Renal cortex interstitium (tissue), 11 donors: ENCODE results near the gene ZNF771. TPM values are rescaled to one million over a fixed set of nuclear protein-coding genes. Genes with fewer than 3 reads are reported as not detected.
A peak's percentile ranks its signal among the peaks of the same experiment; 100 is the strongest.
"Not testable (repeated sequence)": the region's sequence is repeated elsewhere in the genome, so short reads cannot be mapped to it uniquely, and the experiment has no call there.

ENCODE experiments used
- DNase-seq, 11 donors: peaks; one replicate each; pipeline ENCODE4 v3.0.0-alpha.2; 2013; ENCODE audit warnings: low read depth in 9 of 11, low spot score in 4 of 11; ENCODE audit errors: extremely low read depth in 1 of 11
- polyA plus RNA-seq, 3 donors: library from polyadenylated mRNA; unstranded; fragments of 120-200 nt; gene quantifications; one replicate each; pipeline ENCODE4 v1.2.1, GENCODE V29; 2013; ENCODE audit not compliant: insufficient read length in 3 of 3

Gene ZNF771
- polyA plus RNA-seq, 3 donors, result 4.7 to 9.2 (median 7.2) TPM

DNA sequence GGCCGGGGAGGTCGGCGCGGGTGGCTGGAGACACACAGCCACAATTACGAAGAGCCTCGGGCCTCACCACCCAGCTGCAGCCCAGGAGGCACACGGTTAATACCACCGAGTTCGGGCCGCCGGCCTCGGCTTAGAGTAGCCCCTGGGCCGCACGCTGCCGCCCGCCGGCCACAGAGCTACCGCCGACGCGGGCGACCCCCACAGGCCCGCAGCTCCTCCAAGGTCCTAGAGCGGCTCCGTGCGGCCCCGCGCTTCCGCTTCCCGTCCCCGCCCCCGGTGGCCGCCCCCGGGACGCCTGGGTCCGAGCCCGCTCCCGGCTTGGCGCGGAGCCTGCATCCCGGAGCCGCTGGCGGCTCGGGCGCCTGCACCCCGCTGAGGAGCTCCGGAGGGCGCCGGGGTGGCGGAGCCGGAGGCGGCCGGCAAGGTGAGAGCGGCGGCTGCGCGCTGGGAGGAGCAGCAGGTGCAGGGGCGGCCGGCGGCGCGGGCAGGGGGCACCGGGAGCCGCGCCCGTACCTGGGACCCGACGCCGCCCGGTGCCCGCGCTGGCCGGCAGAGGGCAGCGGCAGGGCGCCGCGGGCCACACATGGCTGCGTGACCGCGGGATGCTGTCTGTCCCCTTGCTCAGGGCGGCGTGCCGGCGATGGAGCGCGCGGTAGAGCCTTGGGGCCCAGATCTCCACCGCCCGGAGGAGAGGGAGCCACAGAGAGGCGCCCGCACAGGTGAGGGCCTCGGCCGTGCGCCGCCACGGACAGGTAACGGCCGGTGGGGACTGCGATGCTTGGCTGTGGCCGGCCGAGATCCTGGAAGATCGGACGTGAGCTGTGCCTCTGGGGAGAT, 12.0 kb upstream of the ZNF771 start, which contains the start of gene ZNF48:
ZNF48 (plus strand) TSS at position 266 of the 837 bp plus-strand sequence; CDS start at position 641, 375 bp downstream.
- peak in 9 of 11 donors; percentile 83 to 93 (median 90) for DNase-seq

DNA sequence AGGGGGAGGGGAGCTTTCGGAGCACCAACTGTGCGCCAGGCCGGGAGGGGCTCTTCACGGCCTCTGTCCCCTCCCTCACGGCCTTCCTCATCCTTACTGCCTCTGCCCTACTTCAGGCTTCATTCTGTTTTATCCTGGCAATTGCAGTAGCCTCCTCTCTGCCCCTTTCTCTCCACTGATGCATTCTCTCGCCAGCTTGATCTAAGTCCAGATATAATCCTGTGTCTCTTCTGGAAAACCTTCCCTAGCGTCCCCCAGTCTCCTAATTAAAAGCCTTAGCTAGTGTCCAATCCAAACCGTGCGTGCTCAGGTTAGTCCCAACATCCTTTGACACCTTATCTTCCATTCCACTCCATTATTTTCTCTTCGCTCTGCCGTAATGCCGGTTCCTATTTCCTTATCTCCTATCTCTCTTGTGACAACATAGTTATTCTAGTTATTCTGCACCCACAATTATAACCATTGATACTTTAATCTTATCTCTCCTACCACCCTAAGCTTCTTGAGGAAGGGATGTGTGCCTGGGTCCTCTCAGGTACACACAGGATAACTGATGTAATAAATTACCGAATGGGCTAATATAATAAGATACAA, 11.3 kb upstream of the ZNF771 start:
- DNase-seq, result no peak

DNA sequence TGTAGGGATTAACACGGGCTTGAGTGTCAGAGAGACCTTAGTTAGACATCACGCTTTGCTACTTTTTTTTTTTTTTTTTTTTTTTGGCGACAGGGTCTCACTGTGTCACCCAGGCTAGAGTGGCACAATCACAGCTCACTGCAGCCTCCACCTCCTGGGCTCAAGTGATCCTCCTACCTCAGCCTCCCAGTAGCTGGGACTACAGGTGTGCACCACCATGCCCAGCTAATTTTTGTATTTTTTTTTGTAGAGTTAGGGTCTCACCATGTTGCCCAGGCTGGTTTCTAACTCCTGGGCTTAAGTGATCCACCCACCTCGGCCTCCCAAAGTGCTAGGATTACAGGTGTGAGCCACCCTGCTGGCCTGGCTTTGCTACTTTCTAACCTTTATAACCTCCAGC, 10.8 kb upstream of the ZNF771 start:
- DNase-seq, result not testable (repeated sequence)

DNA sequence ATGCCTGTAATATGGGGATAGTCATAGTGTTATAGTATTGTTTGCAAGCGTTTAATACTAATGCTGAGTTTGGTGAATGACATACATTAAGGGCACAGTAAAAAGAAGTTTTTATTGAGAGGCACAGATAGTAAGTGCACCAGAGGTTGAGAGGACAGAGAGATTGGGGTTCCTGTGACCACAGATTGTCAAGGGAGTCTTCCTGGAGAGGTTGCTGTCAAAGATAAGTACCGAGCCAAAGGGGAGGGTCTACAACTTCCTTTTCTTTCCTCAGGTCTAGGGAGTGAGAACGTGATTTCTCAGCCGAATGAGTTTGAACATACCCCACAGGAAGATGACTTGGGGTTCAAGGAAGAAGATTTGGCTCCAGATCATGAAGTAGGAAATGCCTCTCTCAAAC, 10.3 kb upstream of the ZNF771 start:
- no peak for DNase-seq

DNA sequence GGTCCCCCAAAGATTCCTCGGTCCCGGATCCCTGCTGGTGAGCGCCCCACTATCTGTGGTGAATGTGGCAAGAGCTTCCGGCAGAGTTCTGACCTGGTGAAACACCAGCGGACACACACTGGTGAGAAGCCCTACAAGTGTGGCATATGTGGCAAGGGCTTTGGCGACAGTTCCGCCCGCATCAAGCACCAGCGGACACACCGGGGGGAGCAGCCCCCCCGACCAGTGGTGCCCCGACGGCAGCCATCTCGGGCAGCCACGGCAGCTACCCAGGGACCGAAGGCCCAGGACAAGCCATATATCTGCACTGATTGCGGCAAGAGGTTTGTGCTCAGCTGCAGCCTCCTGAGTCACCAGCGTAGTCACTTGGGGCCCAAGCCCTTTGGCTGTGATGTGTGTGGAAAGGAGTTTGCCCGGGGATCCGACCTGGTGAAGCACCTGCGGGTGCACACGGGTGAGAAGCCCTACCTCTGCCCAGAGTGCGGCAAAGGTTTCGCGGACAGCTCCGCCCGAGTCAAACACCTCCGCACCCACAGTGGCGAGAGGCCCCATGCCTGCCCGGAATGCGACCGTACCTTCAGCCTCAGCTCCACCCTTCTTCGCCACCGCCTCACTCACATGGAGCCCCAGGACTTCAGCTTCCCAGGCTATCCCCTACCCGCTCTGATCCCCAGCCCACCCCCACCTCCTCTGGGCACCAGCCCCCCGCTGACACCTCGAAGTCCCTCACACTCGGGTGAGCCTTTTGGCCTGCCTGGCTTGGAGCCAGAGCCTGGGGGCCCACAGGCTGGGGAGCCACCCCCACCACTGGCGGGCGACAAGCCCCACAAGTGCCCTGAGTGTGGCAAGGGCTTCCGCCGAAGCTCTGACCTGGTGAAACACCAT, 9.4 kb upstream of the ZNF771 start:
- no peak for DNase-seq

DNA sequence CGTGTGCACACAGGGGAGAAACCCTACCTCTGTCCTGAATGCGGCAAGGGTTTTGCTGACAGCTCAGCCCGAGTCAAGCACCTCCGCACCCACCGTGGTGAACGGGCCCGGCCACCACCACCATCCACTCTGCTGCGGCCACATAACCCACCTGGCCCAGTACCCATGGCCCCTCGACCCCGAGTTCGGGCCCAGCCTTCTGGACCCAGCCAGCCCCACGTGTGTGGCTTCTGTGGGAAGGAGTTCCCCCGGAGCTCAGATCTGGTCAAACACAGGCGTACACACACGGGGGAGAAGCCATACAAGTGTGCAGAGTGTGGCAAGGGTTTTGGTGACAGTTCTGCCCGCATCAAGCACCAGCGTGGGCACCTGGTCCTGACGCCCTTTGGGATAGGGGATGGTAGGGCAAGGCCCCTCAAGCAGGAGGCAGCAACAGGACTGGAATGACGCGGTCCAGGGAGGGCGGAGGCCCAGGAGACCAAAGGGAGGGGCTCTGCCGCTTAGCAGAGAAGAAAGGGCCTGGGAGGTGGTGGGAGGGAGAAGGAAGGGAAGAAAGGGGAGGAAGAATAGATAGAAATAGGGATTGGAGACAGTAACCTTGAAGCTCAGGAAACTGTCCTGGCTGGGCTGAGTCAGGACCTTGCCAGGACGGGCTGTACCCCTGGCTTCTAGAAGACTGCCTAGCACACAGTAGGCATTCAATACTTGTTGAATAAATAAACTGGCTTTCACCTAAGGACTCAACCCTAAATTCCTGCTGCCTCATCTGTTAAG, 8.6 kb upstream of the ZNF771 start:
- DNase-seq, result no peak

DNA sequence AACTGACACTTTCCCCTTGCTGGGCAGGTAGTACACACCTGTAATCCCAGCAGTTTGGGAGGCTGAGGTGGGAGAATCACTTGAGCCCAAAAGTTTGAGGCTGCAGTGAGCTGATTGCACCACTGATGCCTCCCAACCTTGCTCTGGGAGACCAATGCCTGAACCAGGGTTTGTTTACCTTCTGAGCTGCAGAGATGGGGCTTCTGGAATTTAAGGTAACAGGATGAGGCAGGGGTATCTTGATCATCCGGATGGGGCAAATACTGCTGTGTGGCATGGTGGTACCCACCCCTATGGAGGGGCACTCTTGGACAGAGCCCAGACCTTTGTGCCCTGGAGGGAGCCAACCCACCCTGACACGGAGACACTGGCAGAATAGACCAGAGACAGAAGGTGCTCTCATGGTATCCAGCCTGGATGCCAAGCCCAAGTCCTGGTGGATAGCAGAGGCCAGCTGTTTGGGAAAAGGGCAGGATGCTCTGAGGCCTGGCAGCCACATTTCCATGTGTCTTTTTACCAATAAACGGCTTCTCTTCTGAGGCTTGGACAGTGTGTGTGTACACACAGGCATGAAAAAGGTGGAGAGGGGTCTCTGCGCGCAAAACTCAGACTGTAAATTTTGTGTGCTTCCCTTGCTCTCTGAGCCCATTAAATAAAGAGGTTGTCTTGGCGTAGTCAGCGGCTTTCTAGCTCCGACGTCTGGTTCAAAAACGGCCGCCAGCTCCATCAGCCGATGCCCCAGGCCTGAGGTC, 7.8 kb upstream of the ZNF771 start:
- no peak for DNase-seq

DNA sequence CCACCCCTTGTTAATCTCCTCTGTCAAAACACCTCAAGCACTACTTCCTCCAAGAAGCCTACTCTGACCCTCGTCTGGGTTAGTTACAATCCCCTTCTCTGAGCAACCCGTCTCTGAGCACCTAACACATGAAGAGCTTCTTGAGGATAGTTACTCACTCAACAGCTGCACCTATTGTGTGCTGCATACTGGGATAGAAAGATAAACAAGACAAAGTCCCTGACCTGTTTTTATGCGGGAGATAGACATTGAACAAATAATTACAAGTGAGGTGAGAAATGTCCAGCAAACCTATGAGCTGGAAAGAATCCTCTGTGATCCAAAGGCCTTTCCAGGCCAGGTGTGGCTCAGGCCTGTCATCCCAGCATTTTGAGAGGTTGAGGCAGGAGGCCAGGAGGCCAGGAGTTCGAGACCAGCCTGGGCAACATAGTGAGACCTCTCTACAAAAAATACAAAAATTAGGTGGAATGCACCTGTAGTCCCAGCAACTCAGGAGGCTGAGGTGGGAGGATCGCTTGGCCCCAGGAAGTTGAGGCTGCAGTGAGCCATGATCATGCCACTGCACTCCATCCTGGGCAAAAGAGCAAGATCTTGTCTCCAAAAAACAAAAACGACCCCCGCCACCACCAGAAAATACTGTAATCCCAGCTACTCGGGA, 5.5 kb upstream of the ZNF771 start:
- no peak for DNase-seq

DNA sequence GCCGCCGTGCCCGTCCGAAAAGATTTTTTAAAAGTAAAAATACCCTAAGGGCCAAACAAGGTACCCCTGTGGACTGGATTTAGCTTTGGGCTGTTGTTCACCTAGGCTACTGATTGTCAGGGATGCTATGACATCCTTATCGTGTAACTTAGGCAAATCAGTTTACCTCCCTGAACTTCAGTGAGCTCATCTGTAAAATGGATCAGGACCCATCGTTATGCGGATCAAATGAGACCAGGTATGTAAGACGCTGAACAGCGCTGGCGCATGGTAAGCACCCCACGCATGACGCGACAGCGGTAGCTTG, 658 bp upstream of the ZNF771 start:
- no peak for DNase-seq

DNA sequence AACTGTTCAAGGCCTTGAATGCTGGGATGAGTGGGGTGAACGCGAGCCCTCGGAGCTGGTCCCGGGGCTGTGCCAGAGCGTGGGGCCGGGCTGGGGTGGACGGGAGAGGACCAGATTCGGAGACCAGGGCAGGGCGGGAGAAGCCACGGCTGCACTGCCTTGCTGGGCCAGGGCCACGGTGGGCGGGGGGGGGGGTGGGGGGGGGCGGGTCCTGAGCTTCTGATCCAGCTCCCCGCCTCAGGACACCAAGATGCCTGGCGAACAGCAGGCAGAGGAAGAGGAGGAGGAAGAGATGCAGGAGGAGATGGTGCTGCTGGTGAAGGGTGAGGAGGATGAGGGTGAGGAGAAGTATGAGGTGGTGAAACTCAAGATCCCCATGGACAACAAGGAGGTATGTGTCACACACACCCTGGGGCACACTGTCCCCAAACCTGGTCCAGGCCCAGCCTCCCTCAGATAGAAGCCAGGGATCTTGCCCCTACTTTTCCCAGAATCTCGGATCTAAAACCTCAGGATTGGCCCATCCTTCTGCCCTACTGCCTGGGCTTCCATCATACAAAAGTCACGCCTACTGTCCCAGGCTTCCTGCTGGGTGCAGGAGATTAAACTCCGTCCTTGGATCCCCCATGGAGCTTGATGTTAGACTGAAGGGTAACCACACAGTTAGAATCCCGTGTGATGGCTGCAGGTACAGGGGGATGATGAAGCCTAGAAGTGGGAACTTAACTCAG, 563 bp downstream of the ZNF771 start:
- no peak for DNase-seq

DNA sequence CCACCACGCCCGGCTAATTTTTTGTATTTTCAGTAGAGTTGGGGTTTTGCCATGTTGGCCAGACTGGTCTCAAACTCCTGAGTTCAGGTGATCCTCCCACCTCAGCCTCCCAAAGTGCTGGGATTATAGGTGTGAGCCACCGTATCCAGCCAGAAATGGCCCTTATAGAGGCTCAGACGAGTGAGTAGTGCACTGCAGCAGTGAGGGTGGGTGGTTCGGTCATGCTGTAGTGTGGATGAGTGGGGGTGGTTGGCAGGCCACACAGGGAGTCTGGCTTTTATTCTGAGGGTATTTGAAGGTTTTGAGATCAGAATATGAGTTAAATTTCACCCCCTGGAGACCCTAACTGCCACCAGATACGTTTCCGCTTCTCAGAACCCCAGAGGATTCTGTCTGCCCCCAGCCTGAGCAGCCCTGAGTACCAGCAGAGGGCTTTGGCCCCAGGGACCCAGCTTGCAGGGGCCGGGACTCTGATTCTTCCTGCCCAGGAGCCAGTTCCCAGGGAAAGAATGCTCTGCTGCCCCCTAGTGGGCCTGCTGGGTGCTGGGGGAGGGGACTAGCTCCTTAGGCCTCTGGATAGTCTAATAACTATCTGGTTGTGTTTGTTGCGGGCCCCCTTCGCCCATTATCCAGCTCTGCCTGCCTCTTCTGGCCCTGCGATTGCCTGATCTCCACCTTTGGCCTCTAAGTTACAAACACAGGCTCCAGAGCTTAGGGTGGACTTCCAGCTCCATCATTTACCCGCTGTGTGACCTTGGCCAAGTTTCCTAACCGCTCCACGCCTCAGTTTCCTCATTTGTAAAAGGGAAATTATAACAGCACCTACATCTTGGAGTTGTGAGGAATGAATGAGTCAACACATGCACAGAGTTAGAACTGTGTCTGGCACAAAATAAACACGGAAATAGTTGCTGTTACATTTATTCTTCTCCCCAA, 2.0 kb downstream of the ZNF771 start:
- DNase-seq, result peak in 6 of 11 donors; percentile 73 to 92 (median 85)

DNA sequence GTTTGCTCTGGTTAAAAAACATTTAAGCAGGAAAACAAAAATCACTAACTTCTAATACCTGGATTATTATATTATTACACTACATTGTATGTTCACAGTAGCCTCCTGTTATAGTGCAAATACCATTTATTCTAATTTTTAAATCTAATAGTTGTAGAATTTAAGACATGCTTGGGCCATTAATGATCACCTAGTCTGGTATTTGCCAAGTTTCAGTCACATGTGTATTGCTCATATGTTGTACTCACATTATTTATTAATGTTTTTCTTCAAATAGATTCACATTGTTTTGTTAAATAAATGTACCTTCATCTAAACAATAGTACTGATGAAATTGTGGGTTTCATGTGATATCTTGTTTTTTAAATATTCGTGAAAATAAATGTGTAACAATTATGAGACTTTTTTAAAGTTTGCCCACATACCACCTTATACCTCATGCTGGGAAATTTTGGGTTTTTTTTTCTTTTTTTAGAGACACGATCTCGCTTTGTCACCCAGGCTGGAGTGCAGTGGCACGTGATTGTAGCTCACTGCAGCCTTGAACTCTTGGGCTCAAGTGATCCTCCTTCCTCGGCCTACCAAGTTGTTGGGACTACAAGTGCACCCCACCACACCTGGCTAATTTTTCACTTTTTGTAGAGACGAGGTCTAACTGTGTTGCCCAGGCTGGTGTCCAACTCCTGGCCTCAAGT, 5.9 kb downstream of the ZNF771 start:
- no peak for DNase-seq

DNA sequence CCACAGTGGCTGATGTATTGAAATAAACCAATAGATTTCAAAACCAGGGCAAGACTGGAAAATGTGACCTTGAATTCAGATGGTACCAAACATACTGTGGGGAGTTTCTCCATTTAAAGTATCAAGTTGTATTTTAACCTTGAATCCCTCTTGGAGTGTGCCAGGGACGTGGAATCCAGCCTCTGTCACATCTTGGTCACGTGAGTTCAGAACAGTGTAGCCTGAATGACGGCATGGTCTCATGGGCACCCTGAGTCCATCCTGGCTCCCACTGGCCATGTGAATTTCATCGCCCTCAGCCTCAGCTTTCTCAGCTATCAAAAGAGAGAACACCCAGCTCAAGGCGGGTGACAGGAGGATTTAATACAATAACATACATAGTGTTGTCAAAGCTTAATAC, 6.8 kb downstream of the ZNF771 start:
- DNase-seq, result no peak

DNA sequence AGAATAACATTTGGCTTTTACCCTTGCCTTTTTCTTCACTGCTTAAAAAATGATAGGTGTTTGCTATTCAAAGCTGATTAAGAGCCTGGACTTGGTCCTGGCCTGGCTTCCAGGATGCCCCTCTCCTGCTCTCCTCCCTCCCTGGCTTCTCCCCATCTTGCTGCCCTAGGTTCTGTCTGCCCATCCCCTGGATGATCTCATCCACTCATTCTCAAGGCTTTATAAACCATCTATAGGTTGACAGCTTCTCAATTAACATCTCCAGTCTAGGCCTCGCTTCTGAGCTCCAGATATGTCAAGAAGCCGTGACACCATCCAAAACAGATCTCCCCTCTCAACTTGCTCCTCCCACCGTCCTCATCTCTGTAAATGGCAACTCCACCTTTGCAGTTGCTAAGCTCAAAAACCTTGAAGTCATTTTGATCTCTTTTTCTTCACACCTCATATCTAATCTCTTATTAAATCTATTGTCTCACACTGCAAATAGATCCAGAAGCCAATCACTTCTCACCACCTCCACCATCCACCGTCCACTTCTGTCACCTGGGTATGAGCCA, 8.7 kb downstream of the ZNF771 start:
- no peak for DNase-seq
